ENCODE data around the gene BLVRB.

DNA sequence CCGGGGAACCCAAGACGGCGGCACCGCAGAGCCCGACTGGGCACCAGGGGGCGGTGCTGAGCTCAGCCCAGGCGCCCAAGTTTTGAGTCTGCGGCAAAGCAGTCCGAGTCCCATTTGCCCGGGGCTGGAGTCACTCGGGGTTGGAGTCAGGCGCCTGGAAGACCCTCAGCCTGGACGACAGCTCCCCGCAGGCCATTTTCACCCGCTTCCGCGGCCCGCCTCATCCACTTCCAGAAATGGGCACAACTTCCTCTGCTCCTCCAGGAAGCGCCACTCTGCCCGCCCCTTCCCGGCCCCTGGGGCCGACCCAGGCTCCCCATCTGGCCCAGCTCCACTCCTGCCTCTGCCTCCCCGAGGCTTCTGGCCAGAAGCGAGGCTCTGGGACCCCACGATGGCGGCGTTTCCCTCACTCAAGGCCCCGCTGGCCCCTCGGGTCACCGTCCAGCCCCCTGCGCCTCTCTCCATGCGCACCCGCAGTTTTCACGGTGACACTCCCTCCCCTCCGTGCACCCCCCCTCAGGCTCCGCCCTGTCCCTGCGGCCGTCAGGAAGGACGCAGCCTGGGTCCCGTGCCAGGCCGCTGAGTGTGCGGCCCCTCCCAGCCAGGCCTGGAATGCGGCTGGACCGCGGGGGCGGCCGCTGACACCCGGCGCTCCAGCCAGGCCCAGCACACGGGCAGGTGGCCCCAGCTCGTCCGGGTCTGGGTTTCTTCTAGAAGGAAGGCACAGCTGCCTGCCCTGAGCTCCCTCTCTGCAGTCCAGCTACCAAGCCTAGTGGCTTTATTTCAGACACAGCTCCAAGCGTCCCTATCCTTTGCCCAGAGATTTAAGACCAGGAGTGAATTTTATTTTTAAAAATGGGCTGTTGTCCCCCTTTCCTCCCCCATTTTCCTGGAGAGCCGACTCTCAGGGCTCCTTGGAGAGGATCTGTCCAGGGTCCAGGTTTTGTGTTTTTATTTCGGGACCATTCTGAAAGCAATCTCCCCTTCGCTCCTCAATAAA, 44.5 kb downstream of the BLVRB start:
- TF ChIP-seq, protein P1, sequence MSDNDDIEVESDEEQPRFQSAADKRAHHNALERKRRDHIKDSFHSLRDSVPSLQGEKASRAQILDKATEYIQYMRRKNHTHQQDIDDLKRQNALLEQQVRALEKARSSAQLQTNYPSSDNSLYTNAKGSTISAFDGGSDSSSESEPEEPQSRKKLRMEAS (IDR thresholded peaks at IDR 0.05), result no peak
- TF ChIP-seq JUND (IDR thresholded peaks at IDR 0.05), result no peak
- TF ChIP-seq, protein P2, sequence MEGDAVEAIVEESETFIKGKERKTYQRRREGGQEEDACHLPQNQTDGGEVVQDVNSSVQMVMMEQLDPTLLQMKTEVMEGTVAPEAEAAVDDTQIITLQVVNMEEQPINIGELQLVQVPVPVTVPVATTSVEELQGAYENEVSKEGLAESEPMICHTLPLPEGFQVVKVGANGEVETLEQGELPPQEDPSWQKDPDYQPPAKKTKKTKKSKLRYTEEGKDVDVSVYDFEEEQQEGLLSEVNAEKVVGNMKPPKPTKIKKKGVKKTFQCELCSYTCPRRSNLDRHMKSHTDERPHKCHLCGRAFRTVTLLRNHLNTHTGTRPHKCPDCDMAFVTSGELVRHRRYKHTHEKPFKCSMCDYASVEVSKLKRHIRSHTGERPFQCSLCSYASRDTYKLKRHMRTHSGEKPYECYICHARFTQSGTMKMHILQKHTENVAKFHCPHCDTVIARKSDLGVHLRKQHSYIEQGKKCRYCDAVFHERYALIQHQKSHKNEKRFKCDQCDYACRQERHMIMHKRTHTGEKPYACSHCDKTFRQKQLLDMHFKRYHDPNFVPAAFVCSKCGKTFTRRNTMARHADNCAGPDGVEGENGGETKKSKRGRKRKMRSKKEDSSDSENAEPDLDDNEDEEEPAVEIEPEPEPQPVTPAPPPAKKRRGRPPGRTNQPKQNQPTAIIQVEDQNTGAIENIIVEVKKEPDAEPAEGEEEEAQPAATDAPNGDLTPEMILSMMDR (IDR thresholded peaks at IDR 0.05; ENCODE audit: low read depth, low read length, missing input control), result peak; percentile 83

Data from liver (tissue), 3 donors.